GM19452 (cell line): ENCODE results near the gene TCERG1L.
"Not testable (repeated sequence)": the region's sequence is repeated elsewhere in the genome, so short reads cannot be mapped to it uniquely, and the experiment has no call there.

Experiments
- ATAC-seq: cut with Tn5 transposase; IDR thresholded peaks from one replicate; pipeline ENCODE4 v1.9.1; 2021; ENCODE audit not compliant: unreplicated experiment

TCERG1L gene

GRCh38 chr10:131090761-131091661 is 220.5 kb downstream of the TCERG1L start:
- no peak for ATAC-seq

DNA sequence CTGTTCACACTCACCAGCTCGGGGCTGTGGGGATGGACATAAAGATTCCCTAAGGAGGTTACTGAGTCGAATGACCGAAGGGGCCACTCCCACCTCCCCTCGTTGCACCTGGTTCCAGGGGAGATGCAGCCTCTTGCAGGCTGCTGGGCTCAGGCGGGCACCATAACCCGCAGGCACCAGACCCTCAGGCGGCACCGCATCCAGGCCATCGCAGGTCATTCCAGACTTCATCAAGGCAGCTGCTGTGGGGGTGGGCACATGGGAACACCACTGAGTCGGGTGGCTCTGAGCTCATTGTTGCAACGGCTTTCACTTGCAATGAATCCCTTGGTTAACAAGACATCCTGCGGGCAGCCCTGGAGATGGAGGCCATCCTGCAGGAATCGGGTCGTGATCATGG is 221.7 kb downstream of the TCERG1L start:
- no peak for ATAC-seq

- ATAC-seq: no peak
These were observed 222.4 kb downstream of the TCERG1L start for GRCh38 chr10:131089150-131089549.

GRCh38 chr10:131088619-131089018 is 222.9 kb downstream of the TCERG1L start:
- ATAC-seq: no peak

DNA sequence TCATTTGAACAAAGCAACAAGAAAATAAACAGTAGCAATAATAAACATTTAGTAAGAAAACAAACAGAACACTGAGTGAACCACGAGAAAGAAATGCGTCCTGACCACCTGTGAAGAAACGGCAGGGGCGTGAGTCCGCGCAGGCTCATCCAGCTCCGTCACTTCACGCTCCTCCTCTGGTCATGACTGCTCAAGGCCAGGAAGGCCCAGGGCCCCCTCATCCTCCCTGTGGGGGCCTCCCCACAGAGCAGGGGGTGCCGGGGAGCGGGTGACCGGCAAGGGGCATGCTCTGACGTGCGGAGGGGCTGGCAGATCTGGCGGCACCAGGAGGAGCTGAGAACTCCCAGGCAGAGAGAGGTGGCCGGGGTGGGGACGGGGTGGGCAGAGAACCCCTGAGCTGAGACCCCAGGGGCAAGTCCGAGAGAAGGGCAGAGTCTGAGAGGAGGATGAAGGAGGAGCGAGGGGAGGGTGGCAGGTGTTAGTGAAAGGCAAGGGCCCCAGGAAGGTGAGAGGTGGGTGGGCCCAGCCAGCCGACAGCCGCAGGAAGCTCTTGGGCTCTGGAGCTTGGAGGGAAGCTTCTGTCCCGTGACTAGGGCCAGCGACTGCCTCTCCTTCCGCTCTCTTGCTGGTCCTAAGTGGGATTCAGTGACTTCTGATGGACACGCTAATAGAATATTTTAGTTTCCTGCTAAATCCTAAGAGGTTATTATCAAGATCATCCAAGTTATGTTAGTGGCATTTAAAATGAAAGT is 223.9 kb downstream of the TCERG1L start:
- no peak for ATAC-seq

DNA sequence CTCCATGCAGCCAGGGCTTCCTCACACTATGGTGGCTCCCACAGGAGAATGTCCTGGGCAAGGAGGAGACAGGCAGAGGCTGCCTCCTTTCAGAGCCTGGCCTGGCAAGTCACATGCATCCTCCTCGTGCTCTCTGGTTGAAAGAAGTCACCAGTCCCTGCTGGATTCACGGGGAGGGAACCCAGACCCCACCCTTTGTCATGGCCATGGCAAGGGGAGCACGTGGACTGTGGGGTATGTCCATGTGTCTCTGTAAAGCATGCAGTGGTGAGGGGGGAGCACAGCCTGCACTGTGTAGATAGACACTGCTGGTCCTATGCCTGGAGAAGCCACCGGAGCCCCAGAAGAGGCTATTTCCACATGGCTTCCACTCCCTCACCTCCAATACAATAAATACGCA is 225.0 kb downstream of the TCERG1L start:
- ATAC-seq: no peak

- ATAC-seq: no peak
These were observed 225.4 kb downstream of the TCERG1L start for GRCh38 chr10:131086094-131086493.

GRCh38 chr10:131085091-131085860 is 226.2 kb downstream of the TCERG1L start:
- ATAC-seq: no peak

GRCh38 chr10:131084791-131085090 is 226.8 kb downstream of the TCERG1L start:
- no peak for ATAC-seq

- ATAC-seq: no peak
These were observed 227.4 kb downstream of the TCERG1L start for GRCh38 chr10:131083915-131084790.

- ATAC-seq: no peak
These were observed 228.5 kb downstream of the TCERG1L start for GRCh38 chr10:131082991-131083481.

DNA sequence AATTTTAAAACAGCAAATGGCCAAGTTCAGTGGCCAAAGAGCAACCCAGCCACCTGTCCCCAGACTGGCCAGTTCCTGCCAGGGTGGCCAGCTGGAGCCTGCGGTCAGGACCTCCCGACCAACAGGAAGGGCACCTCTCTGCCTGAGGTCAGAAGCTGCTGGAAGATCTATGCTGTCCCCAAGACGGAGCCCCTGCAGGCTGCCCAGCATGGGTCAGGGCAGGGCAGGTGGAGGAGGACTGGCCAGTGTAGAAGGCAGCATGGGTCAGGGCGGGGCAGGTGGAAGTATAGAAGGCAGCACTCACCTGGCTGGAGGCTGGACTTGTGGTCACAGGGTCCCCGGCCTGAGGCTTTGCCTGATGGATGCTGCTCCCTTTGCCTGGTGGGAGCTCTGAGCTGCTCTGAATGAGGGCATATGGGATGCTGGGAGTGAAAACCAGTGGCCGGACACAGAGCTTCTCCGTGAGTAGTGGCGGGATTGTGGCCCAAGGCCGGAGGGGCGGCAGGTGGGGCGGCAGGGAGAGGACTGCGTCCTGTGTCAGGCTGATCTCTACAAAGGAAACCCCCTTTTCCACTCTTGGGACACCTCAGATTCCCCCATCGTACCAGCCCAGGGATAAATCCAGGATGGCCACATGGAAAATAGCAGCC is 229.2 kb downstream of the TCERG1L start:
- ATAC-seq: no peak

GRCh38 chr10:131081786-131082185 is 229.7 kb downstream of the TCERG1L start:
- ATAC-seq: no peak

DNA sequence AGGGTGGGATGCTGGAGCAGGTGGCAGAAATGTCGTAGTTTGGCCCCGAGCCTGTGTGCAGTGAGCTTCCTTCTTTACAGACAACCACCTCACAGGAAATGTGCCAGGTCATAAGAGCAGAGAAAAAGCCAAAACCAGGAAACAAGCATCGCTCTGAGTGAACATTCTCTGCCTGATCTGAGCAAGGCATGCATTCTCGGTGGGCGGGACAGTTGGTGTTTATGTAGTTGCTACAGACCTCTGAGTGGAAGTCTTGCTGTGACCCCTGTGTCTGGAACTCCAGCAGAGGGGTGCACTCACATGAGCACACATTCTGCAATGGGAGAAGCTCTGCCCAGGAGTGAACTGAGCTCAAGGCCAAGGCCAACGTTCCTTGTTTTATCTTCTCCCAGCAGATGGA is 230.1 kb downstream of the TCERG1L start:
- no peak for ATAC-seq

GRCh38 chr10:131080571-131080970 is 230.9 kb downstream of the TCERG1L start:
- ATAC-seq: no peak

DNA sequence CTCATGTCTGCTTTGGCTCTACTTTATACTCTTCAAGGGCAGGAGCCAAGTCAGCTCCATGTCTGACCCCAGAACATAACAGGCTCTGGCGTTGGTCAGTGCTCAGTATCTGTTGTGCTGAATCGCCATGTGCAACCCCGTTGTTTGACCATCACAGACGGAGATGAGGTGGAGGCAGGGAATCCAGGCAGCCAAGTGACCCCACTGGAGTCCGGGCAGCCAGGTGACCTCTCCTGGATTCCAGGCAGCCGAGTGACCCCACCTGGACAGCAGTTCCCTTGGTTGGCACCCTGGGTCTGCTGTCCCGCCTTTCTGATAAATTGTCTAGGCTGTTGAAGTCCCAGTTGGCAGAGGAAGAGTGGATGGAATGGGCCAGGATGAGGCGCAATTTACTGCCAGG is 232.2 kb downstream of the TCERG1L start:
- ATAC-seq: no peak

GRCh38 chr10:131078882-131079280 is 232.6 kb downstream of the TCERG1L start:
- not testable (repeated sequence) for ATAC-seq

GRCh38 chr10:131078131-131078881 is 233.2 kb downstream of the TCERG1L start:
- ATAC-seq: no peak

- no peak for ATAC-seq
These were observed 233.8 kb downstream of the TCERG1L start for GRCh38 chr10:131077724-131078123.
